HepG2 (cell line): ENCODE results near the gene GRAMD4.

ENCODE experiments used
- ELF4 ChIP-seq: sonication (generic); formaldehyde crosslinking; IDR thresholded peaks from 2 replicates; pipeline ENCODE4 v1.5.0; 2020; ENCODE audit warnings: missing genetic modification reagents, mild to moderate bottlenecking, moderate library complexity, borderline replicate concordance
- MEIS1 ChIP-seq: sonication (generic); formaldehyde crosslinking; IDR thresholded peaks from 2 replicates; pipeline ENCODE4 v1.9.0; 2021; ENCODE audit warnings: mild to moderate bottlenecking, missing genetic modification reagents, moderate library complexity, borderline replicate concordance
- TF ChIP-seq, protein P1 (sequence below): sonication (generic); formaldehyde crosslinking; IDR thresholded peaks from 2 replicates; pipeline ENCODE4 v1.8.0; 2022; ENCODE audit warnings: mild to moderate bottlenecking, missing genetic modification reagents
- TF ChIP-seq, protein P2 (sequence below): sonication (generic); formaldehyde crosslinking; IDR thresholded peaks from 2 replicates; pipeline ENCODE4 v1.4.0; 2020; ENCODE audit warnings: missing genetic modification reagents

DNA sequence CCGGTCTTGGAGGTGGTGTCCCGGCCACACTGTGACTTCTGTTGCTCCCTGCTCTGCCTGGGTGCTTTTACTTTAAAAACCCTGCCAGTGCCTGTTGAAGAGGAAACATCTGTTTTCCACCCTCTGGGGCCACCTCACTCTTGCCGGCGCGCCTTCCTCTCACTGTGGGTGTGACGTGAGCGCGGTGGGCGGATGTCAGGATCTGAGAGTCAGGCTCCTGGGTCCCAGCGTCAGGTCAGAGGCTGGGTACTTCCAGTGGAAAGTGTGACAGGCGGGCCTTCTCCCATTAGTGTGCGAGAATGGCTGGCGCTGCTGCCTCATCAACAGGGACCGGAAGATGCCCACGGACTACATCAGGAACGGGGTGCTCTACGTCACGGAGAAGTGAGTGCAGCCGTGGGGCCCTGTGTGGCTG is 54.2 kb downstream of the GRAMD4 start:
- TF ChIP-seq, protein P1, sequence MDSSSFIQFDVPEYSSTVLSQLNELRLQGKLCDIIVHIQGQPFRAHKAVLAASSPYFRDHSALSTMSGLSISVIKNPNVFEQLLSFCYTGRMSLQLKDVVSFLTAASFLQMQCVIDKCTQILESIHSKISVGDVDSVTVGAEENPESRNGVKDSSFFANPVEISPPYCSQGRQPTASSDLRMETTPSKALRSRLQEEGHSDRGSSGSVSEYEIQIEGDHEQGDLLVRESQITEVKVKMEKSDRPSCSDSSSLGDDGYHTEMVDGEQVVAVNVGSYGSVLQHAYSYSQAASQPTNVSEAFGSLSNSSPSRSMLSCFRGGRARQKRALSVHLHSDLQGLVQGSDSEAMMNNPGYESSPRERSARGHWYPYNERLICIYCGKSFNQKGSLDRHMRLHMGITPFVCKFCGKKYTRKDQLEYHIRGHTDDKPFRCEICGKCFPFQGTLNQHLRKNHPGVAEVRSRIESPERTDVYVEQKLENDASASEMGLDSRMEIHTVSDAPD = no peak
- TF ChIP-seq ELF4 (CRISPR knock-in tag) = no peak
- no peak for TF ChIP-seq MEIS1 (CRISPR knock-in tag)
- TF ChIP-seq, protein P2, sequence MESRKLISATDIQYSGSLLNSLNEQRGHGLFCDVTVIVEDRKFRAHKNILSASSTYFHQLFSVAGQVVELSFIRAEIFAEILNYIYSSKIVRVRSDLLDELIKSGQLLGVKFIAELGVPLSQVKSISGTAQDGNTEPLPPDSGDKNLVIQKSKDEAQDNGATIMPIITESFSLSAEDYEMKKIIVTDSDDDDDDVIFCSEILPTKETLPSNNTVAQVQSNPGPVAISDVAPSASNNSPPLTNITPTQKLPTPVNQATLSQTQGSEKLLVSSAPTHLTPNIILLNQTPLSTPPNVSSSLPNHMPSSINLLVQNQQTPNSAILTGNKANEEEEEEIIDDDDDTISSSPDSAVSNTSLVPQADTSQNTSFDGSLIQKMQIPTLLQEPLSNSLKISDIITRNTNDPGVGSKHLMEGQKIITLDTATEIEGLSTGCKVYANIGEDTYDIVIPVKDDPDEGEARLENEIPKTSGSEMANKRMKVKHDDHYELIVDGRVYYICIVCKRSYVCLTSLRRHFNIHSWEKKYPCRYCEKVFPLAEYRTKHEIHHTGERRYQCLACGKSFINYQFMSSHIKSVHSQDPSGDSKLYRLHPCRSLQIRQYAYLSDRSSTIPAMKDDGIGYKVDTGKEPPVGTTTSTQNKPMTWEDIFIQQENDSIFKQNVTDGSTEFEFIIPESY (CRISPR knock-in tag) = no peak
